ENCODE measurements around the gene TAF5.

- TF ChIP-seq, protein P1, sequence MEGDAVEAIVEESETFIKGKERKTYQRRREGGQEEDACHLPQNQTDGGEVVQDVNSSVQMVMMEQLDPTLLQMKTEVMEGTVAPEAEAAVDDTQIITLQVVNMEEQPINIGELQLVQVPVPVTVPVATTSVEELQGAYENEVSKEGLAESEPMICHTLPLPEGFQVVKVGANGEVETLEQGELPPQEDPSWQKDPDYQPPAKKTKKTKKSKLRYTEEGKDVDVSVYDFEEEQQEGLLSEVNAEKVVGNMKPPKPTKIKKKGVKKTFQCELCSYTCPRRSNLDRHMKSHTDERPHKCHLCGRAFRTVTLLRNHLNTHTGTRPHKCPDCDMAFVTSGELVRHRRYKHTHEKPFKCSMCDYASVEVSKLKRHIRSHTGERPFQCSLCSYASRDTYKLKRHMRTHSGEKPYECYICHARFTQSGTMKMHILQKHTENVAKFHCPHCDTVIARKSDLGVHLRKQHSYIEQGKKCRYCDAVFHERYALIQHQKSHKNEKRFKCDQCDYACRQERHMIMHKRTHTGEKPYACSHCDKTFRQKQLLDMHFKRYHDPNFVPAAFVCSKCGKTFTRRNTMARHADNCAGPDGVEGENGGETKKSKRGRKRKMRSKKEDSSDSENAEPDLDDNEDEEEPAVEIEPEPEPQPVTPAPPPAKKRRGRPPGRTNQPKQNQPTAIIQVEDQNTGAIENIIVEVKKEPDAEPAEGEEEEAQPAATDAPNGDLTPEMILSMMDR (IDR thresholded peaks at IDR 0.05; ENCODE audit: poor library complexity, severe bottlenecking), result no peak
- TF ChIP-seq MXI1 (conservative IDR thresholded peaks at IDR 0.05; ENCODE audit: poor library complexity, severe bottlenecking) (no peak), EZH2 (IDR thresholded peaks at IDR 0.05; ENCODE audit: borderline replicate concordance, insufficient read depth, low read length, poor library complexity, severe bottlenecking) (no peak), POLR2AphosphoS5 (IDR thresholded peaks at IDR 0.05) (no peak), EP300 (conservative IDR thresholded peaks at IDR 0.05; ENCODE audit: poor library complexity, severe bottlenecking) (no peak), SMC3 (conservative IDR thresholded peaks at IDR 0.05; ENCODE audit: poor library complexity) (no peak)
These were observed 61.9 kb downstream of the TAF5 start for GRCh38 chr10:103429647-103430046.

All from neural cell (in vitro differentiated cells).